Activated naive CD4-positive, alpha-beta T cell treated with anti-CD3 and anti-CD28 coated beads, Interleukin-2, amount 50 U/mL, for 24 hours (primary cell): ENCODE data around the gene BORA.
"Not testable (repeated sequence)": the region's sequence is repeated elsewhere in the genome, so short reads cannot be mapped to it uniquely, and the experiment has no call there.

ENCODE experiments used
- H3K27ac Mint-ChIP-seq: one replicate; pipeline ENCODE4 v1.8.0; 2021; ENCODE audit warnings: mild to moderate bottlenecking, mixed read lengths
- H3K27me3 Mint-ChIP-seq: one replicate; pipeline ENCODE4 v1.8.0; 2021; ENCODE audit warnings: mixed read lengths
- H3K36me3 Mint-ChIP-seq: one replicate; pipeline ENCODE4 v1.8.0; 2021; ENCODE audit warnings: mixed read lengths
- H3K4me1 Mint-ChIP-seq: one replicate; pipeline ENCODE4 v1.8.0; 2021; ENCODE audit warnings: mixed read lengths
- H3K4me3 Mint-ChIP-seq: one replicate; pipeline ENCODE4 v1.8.0; 2021; ENCODE audit warnings: mild to moderate bottlenecking, mixed read lengths
- H3K9me3 Mint-ChIP-seq: one replicate; pipeline ENCODE4 v1.8.0; 2021; ENCODE audit warnings: mixed read lengths

Gene BORA

DNA sequence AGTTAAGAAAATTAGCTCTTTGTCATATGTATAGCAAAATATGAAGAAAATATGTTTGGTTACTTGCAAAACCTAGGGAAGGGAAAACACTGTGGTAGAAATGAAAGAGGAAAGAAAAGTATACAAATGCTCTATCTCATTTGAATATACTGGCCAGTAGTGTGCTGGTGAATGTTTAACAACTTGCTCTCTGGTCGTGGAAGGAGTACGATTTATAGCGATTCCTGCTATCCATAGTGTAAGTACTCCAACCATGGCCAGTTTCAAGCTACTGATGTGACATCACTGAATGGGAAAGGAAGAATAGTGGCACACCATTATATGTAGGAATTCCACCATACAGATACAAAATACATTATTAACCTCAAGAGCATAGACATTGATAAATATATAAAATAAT is 9.3 kb downstream of the BORA start:
- Mint-ChIP-seq H3K9me3 (no peaks in the 10 kb centered on the region), H3K27me3 (no peaks in the 10 kb centered on the region), H3K36me3 (peaks cover 23% of the 10 kb centered on the region), H3K27ac (no peak overlapping the region), H3K4me3 (no peak overlapping the region), H3K4me1 (peaks cover 24% of the 10 kb centered on the region)

DNA sequence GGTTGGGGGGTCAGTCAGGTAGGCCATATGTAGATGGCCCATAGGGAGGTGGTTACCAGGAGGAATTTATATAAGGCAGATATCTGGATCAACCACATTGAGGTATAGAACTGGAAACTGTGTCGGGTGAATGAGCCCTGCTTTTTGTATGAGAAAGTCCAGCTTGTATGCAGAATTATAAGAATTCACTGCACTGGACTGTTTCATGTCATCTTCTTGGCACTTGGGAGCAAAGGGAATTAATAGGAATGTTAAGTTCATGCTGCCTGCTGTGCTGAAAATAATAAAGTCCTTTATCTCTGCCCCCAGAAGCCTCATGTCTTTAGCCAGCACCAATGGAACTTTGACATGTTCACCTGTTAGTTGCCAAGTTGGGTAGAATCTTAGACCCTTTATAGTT is 12.3 kb downstream of the BORA start:
- Mint-ChIP-seq H3K9me3 (no peaks in the 10 kb centered on the region), H3K36me3 (peaks cover 21% of the 10 kb centered on the region), H3K27me3 (no peaks in the 10 kb centered on the region), H3K4me1 (peaks cover 17% of the 10 kb centered on the region), H3K27ac (no peak overlapping the region), H3K4me3 (no peak overlapping the region)

DNA sequence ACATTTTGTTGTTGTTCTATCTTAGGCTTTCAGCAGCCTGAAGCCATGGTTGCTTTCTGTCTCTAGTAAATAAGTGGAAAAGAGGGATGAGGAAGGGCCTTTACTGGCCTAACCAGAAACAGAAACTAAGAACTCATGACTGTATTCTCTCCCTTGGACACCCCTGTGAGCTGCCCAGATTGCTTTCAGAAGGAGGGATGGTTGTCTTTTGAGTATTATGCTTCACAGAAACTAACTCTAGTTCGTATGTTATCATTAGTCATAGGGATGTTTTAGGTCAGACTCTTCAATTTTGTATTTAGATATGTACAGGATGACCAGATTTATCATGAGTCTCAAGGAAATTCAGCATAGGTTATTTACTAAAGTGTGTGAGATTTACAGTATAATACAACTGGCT is 17.5 kb downstream of the BORA start:
- Mint-ChIP-seq H3K4me3 (no peak overlapping the region), H3K36me3 (peaks cover 20% of the 10 kb centered on the region), H3K9me3 (no peaks in the 10 kb centered on the region), H3K27ac (no peak overlapping the region), H3K4me1 (peaks cover 25% of the 10 kb centered on the region), H3K27me3 (no peaks in the 10 kb centered on the region)

DNA sequence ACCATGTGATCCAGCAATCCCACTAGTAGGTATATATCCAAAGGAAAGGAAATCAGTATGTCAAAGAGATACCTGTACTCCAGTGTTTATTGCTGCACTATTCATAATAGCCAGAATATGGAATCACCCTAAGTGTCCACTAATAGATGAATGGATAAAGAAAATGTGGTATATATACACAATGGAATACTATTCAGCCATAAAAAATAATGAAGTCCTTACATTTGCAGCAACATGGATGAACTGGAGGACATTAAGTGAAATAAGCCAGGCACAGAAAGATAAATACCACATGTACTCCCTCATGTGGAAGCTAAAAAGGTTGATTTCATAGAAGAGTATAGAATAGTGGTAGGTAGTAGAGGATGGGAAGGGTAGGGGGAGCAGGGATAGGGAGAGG is 23.5 kb downstream of the BORA start:
- no peak overlapping the region for H3K4me3 Mint-ChIP-seq
- H3K27me3 Mint-ChIP-seq: no peaks in the 10 kb centered on the region
- peaks cover 29% of the 10 kb centered on the region for H3K4me1 Mint-ChIP-seq
- no peaks in the 10 kb centered on the region for H3K9me3 Mint-ChIP-seq
- peaks cover 31% of the 10 kb centered on the region for H3K36me3 Mint-ChIP-seq
- no peak overlapping the region for H3K27ac Mint-ChIP-seq

GRCh38 chr13:72754111-72754510 is 26.4 kb downstream of the BORA start:
- no peaks in the 10 kb centered on the region for H3K27me3 Mint-ChIP-seq
- H3K27ac Mint-ChIP-seq: no peak overlapping the region
- peaks cover 27% of the 10 kb centered on the region for H3K36me3 Mint-ChIP-seq
- no peak overlapping the region for H3K4me3 Mint-ChIP-seq
- no peaks in the 10 kb centered on the region for H3K9me3 Mint-ChIP-seq
- peaks cover 23% of the 10 kb centered on the region for H3K4me1 Mint-ChIP-seq

- peaks cover 21% of the 10 kb centered on the region for H3K36me3 Mint-ChIP-seq
- H3K9me3 Mint-ChIP-seq: no peaks in the 10 kb centered on the region
- H3K4me1 Mint-ChIP-seq: no peaks in the 10 kb centered on the region
- no peak overlapping the region for H3K4me3 Mint-ChIP-seq
- H3K27ac Mint-ChIP-seq: no peak overlapping the region
- H3K27me3 Mint-ChIP-seq: no peaks in the 10 kb centered on the region
Measured at GRCh38 chr13:72757792-72758535, 30.2 kb downstream of the BORA start.

DNA sequence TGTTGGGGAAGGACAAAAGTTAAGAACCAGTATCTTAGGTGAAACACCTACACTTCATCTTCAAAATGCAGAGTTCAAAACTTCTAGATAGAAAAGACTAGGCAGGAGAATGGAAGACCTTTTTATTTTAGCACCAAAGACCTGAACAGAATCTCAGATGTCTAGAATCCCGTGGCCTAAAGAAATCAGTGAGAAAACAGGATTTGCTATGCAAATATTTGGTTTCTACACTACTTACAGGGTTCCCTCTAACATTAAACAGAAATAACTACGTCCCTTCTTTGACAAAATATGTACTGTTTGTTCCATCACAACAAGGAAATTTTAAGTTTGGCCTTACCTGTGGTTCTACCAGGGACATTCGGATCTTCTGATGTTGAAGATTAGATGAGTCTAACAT is 32.5 kb downstream of the BORA start:
- Mint-ChIP-seq H3K27ac (no peak overlapping the region), H3K27me3 (no peaks in the 10 kb centered on the region), H3K4me1 (no peaks in the 10 kb centered on the region), H3K4me3 (no peak overlapping the region), H3K36me3 (peaks cover 25% of the 10 kb centered on the region), H3K9me3 (no peaks in the 10 kb centered on the region)

DNA sequence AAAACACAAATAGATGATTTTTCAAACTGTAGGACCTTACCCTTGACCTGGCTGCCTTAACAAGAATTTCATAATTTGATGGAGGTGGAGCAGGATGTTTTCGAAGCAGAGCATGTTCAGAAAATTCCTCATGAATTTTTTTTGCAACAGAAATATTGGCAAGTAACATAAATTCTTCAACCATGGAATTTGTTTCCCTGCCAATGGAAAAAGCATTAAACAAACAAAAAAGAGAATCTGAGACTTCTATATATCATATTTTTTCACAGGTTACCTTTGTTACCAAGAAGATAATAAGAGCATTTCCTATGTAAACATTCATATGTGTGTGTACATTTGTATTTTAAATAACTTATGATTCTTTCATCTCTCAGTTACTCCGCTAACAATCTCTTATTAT is 35.7 kb downstream of the BORA start:
- Mint-ChIP-seq H3K27ac (no peak overlapping the region), H3K27me3 (no peaks in the 10 kb centered on the region), H3K4me3 (no peak overlapping the region), H3K4me1 (no peaks in the 10 kb centered on the region), H3K36me3 (peaks cover 30% of the 10 kb centered on the region), H3K9me3 (no peaks in the 10 kb centered on the region)

- Mint-ChIP-seq H3K36me3 (peaks cover 26% of the 10 kb centered on the region), H3K27ac (no peak overlapping the region), H3K9me3 (no peaks in the 10 kb centered on the region), H3K4me3 (no peak overlapping the region), H3K4me1 (peaks cover 34% of the 10 kb centered on the region), H3K27me3 (no peaks in the 10 kb centered on the region)
Measured at GRCh38 chr13:72774019-72774418, 46.3 kb downstream of the BORA start.

- peaks cover 25% of the 10 kb centered on the region for H3K36me3 Mint-ChIP-seq
- peak within 1 kb of the TSS; percentile 100 for H3K4me3 Mint-ChIP-seq
- no peaks in the 10 kb centered on the region for H3K27me3 Mint-ChIP-seq
- H3K4me1 Mint-ChIP-seq: peaks cover 67% of the 10 kb centered on the region
- no peaks in the 10 kb centered on the region for H3K9me3 Mint-ChIP-seq
- H3K27ac Mint-ChIP-seq: peak within 1 kb of the TSS; percentile 100
Measured at GRCh38 chr13:72781451-72782439, 54.0 kb downstream of the BORA start, which contains the start of the genes DIS3 and PIBF1. TSS of gene DIS3 (minus strand) at chr13:72781900. CDS start at chr13:72781832, 68 bp downstream. TSS of gene PIBF1 (plus strand) at chr13:72782133. CDS start at chr13:72783470, 1,337 bp downstream.

DNA sequence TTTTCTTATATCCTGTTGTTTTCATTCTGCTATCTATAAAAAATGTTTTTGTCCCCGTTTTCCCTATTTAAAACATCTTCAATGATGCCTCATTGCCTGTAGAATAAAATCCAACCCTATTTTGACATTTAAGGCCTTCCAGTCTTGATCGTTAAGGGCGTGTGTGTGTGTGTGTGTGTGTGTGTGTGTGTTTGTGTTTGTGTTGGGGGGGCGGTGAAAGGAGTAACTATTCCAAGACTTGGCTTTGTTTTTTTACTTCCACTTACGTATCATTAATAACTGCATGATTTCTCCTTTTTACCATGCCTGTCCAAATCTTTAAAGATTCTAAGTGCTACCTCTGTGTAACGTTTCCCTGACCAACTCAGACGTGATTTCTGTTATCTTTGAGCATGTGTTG is 55.0 kb downstream of the BORA start:
- Mint-ChIP-seq H3K4me1 (peaks cover 61% of the 10 kb centered on the region), H3K4me3 (peak overlapping the region; percentile 100), H3K27me3 (no peaks in the 10 kb centered on the region), H3K27ac (peak overlapping the region; percentile 100), H3K36me3 (peaks cover 21% of the 10 kb centered on the region), H3K9me3 (no peaks in the 10 kb centered on the region)

DNA sequence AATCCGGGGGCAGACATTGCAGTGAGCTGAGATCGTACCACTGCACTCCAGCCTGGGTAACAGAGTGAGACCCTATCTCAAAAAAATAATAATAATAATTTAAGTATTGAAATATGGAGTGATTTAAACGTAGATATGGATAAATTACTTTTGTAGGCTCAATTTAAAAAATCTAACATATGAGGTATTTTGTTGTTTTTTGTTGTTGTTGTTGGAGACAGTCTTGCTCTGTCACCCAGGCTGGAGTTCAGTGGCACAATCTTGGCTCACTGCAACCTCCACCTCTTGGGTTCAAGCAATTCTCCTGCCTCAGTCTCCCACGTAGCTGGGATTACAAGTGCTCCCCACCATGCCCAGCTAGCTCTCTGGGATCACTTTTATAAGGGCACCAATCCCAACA is 57.0 kb downstream of the BORA start:
- not testable (repeated sequence) for H3K27ac Mint-ChIP-seq, H3K9me3 Mint-ChIP-seq, H3K27me3 Mint-ChIP-seq
- peaks cover 19% of the 10 kb centered on the region for H3K36me3 Mint-ChIP-seq
- H3K4me3 Mint-ChIP-seq: peak overlapping the region; percentile 27
- peaks cover 60% of the 10 kb centered on the region for H3K4me1 Mint-ChIP-seq

GRCh38 chr13:72788831-72789230 is 61.1 kb downstream of the BORA start:
- Mint-ChIP-seq H3K27me3 (no peaks in the 10 kb centered on the region), H3K4me3 (no peak overlapping the region), H3K36me3 (peaks cover 26% of the 10 kb centered on the region), H3K4me1 (peaks cover 51% of the 10 kb centered on the region), H3K9me3 (peaks cover 6% of the 10 kb centered on the region), H3K27ac (no peak overlapping the region)

DNA sequence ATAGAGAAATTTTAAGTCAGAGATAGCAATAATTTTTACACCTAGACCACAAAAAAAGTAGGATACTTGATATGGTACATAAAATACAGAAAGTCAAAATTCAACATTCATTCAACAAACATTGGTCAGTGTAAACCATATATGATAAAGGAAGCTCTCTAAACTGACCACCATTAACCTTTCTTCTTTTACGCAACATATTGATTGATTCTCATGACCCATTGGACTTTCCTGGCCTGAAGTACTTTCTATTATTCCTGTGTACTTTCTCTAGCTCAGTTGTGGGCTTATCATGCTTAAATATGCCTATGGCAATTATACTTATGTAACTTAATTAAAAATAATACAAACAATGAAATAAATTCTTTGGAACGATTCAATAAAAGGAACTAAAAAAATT is 64.9 kb downstream of the BORA start:
- peaks cover 39% of the 10 kb centered on the region for H3K36me3 Mint-ChIP-seq
- peaks cover 10% of the 10 kb centered on the region for H3K9me3 Mint-ChIP-seq
- H3K4me1 Mint-ChIP-seq: peaks cover 41% of the 10 kb centered on the region
- H3K4me3 Mint-ChIP-seq: no peak overlapping the region
- no peak overlapping the region for H3K27ac Mint-ChIP-seq
- no peaks in the 10 kb centered on the region for H3K27me3 Mint-ChIP-seq

- peaks cover 37% of the 10 kb centered on the region for H3K36me3 Mint-ChIP-seq
- H3K9me3 Mint-ChIP-seq: peaks cover 4% of the 10 kb centered on the region
- H3K27ac Mint-ChIP-seq: no peak overlapping the region
- no peaks in the 10 kb centered on the region for H3K27me3 Mint-ChIP-seq
- no peak overlapping the region for H3K4me3 Mint-ChIP-seq
- peaks cover 26% of the 10 kb centered on the region for H3K4me1 Mint-ChIP-seq
Measured at GRCh38 chr13:72798817-72799216, 71.1 kb downstream of the BORA start.

GRCh38 chr13:72804301-72804700 is 76.6 kb downstream of the BORA start:
- H3K27ac Mint-ChIP-seq: peak overlapping the region; percentile 38

More at GRCh38 chr13:72804301-72804700, 76.6 kb downstream of the BORA start:
- Mint-ChIP-seq H3K4me3 (no peak overlapping the region), H3K36me3 (peaks cover 29% of the 10 kb centered on the region), H3K4me1 (peaks cover 17% of the 10 kb centered on the region), H3K27me3 (no peaks in the 10 kb centered on the region), H3K9me3 (no peaks in the 10 kb centered on the region)
